ENCODE measurements around the gene APLP1.

APLP1 gene

GRCh38 chr19:35853038-35853756 lies 15.2 kb upstream of the APLP1 start:
- no peak for DNase-seq

- no peak for DNase-seq
Observed at GRCh38 chr19:35856546-35857149, 11.7 kb upstream of the APLP1 start, which contains the start of gene KIRREL2. KIRREL2 (plus strand) TSS chr19:35856911; CDS start chr19:35857120, 209 bp downstream.

GRCh38 chr19:35858311-35858710 lies 10.1 kb upstream of the APLP1 start:
- DNase-seq = no peak

GRCh38 chr19:35859414-35859813 lies 9.0 kb upstream of the APLP1 start:
- DNase-seq = no peak

GRCh38 chr19:35860436-35860817 lies 7.9 kb upstream of the APLP1 start:
- DNase-seq = no peak

- no peak for DNase-seq
Observed at GRCh38 chr19:35860818-35861639, 7.3 kb upstream of the APLP1 start.

- DNase-seq = no peak
Observed at GRCh38 chr19:35861640-35862160, 6.7 kb upstream of the APLP1 start.

- DNase-seq = no peak
Observed at GRCh38 chr19:35862528-35862927, 5.8 kb upstream of the APLP1 start.

GRCh38 chr19:35863018-35863417 lies 5.4 kb upstream of the APLP1 start:
- DNase-seq = no peak

- no peak for DNase-seq
Observed at GRCh38 chr19:35868823-35869326, 501 bp downstream of the APLP1 start.

- DNase-seq = peak; percentile 91
Observed at GRCh38 chr19:35869327-35870123, 1.2 kb downstream of the APLP1 start.

GRCh38 chr19:35870124-35870736 lies 1.9 kb downstream of the APLP1 start:
- DNase-seq = peak; percentile 77

- no peak for DNase-seq
Observed at GRCh38 chr19:35870798-35871197, 2.4 kb downstream of the APLP1 start.

GRCh38 chr19:35871611-35872010 lies 3.2 kb downstream of the APLP1 start:
- no peak for DNase-seq

GRCh38 chr19:35872180-35872579 lies 3.8 kb downstream of the APLP1 start:
- DNase-seq = no peak

- DNase-seq = no peak
Observed at GRCh38 chr19:35874392-35874930, 6.1 kb downstream of the APLP1 start.

- DNase-seq = no peak
Observed at GRCh38 chr19:35879068-35879467, 10.7 kb downstream of the APLP1 start.

GRCh38 chr19:35879770-35880317 lies 11.5 kb downstream of the APLP1 start:
- DNase-seq = peak; percentile 80

GRCh38 chr19:35882114-35882832 lies 13.9 kb downstream of the APLP1 start:
- peak; percentile 68 for DNase-seq

- DNase-seq = no peak
Observed at GRCh38 chr19:35883882-35884281, 15.5 kb downstream of the APLP1 start.

Data from activated CD4-positive, alpha-beta T cell treated with anti-CD3 and anti-CD28 coated beads, Interleukin-2, amount 50 U/mL, for 16 hours (primary cell).